Activated naive CD8-positive, alpha-beta T cell treated with anti-CD3 and anti-CD28 coated beads for 36 hours (primary cell): Measurements from ENCODE around the gene TTC23. TPM values are rescaled to one million over a fixed set of nuclear protein-coding genes. Genes with fewer than 3 reads are reported as not detected.
"Not testable (repeated sequence)": the region's sequence is repeated elsewhere in the genome, so short reads cannot be mapped to it uniquely, and the experiment has no call there.

ENCODE experiments used
- DNase-seq: peaks from one replicate; pipeline ENCODE4 v3.0.0; 2021
- H3K27ac Mint-ChIP-seq: one replicate; pipeline ENCODE4 v1.8.0; 2022; ENCODE audit warnings: mild to moderate bottlenecking, moderate library complexity, mixed read lengths
- H3K27me3 Mint-ChIP-seq: one replicate; pipeline ENCODE4 v1.8.0; 2022; ENCODE audit warnings: mild to moderate bottlenecking, mixed read lengths
- H3K36me3 Mint-ChIP-seq: one replicate; pipeline ENCODE4 v1.8.0; 2021; ENCODE audit warnings: mild to moderate bottlenecking, mixed read lengths
- H3K4me1 Mint-ChIP-seq: one replicate; pipeline ENCODE4 v1.8.0; 2021; ENCODE audit warnings: mixed read lengths
- H3K4me3 Mint-ChIP-seq: one replicate; pipeline ENCODE4 v1.8.0; 2022; ENCODE audit warnings: mild to moderate bottlenecking, moderate library complexity, mixed read lengths
- H3K9me3 Mint-ChIP-seq: one replicate; pipeline ENCODE4 v1.8.0; 2022; ENCODE audit warnings: mixed read lengths
- total RNA-seq, 2 experiments: library from RNA; stranded (reverse); gene quantifications; one replicate each; pipeline ENCODE4 v1.2.3, GENCODE V29; 2021

TTC23 gene
- total RNA-seq, 2 experiments from 2014 or later: 3.7 to 4.2 TPM

GRCh38 chr15:99264125-99264524, 14.7 kb upstream of the TTC23 start:
- H3K27me3 Mint-ChIP-seq: no peaks in the 10 kb centered on the region
- H3K9me3 Mint-ChIP-seq: no peaks in the 10 kb centered on the region
- no peak for DNase-seq
- no peaks in the 10 kb centered on the region for H3K36me3 Mint-ChIP-seq
- no peaks in the 10 kb centered on the region for H3K4me1 Mint-ChIP-seq
- H3K4me3 Mint-ChIP-seq: no peak overlapping the region
- no peak overlapping the region for H3K27ac Mint-ChIP-seq

GRCh38 chr15:99257107-99257750, 7.8 kb upstream of the TTC23 start:
- Mint-ChIP-seq H3K9me3 (no peaks in the 10 kb centered on the region), H3K27ac (no peak overlapping the region), H3K27me3 (no peaks in the 10 kb centered on the region), H3K4me1 (peaks cover 17% of the 10 kb centered on the region), H3K36me3 (peaks cover 13% of the 10 kb centered on the region), H3K4me3 (no peak overlapping the region)
- no peak for DNase-seq

GRCh38 chr15:99253381-99254090, 4.2 kb upstream of the TTC23 start:
- no peak for DNase-seq
- no peak overlapping the region for H3K4me3 Mint-ChIP-seq
- peaks cover 28% of the 10 kb centered on the region for H3K4me1 Mint-ChIP-seq
- peaks cover 17% of the 10 kb centered on the region for H3K36me3 Mint-ChIP-seq
- H3K27me3 Mint-ChIP-seq: no peaks in the 10 kb centered on the region
- H3K9me3 Mint-ChIP-seq: no peaks in the 10 kb centered on the region
- H3K27ac Mint-ChIP-seq: peak overlapping the region; percentile 4

- Mint-ChIP-seq H3K4me3 (peak overlapping the region; percentile 84), H3K27me3 (no peaks in the 10 kb centered on the region), H3K4me1 (peaks cover 28% of the 10 kb centered on the region), H3K36me3 (peaks cover 9% of the 10 kb centered on the region), H3K27ac (no peak overlapping the region), H3K9me3 (no peaks in the 10 kb centered on the region)
- DNase-seq: no peak
These were observed 2.9 kb upstream of the TTC23 start for GRCh38 chr15:99252326-99252725.

- peaks cover 4% of the 10 kb centered on the region for H3K36me3 Mint-ChIP-seq
- H3K27me3 Mint-ChIP-seq: no peaks in the 10 kb centered on the region
- DNase-seq: peak; percentile 96
These were observed 1.8 kb upstream of the TTC23 start, which contains the start of gene LRRC28 for GRCh38 chr15:99250857-99251841. LRRC28 (plus strand) TSS chr15:99251481; CDS start chr15:99255958, 4,477 bp downstream.

GRCh38 chr15:99250494-99250856, 1.1 kb upstream of the TTC23 start:
- Mint-ChIP-seq H3K4me1 (peaks cover 28% of the 10 kb centered on the region), H3K36me3 (peaks cover 4% of the 10 kb centered on the region), H3K27me3 (no peaks in the 10 kb centered on the region), H3K4me3 (peak overlapping the region; percentile 89), H3K27ac (peak overlapping the region; percentile 89), H3K9me3 (no peaks in the 10 kb centered on the region)
- no peak for DNase-seq

More at GRCh38 chr15:99250857-99251841, 1.8 kb upstream of the TTC23 start, which contains the start of gene LRRC28:
- Mint-ChIP-seq H3K27ac (peak within 1 kb of the TSS; percentile 89), H3K9me3 (no peaks in the 10 kb centered on the region), H3K4me1 (peaks cover 28% of the 10 kb centered on the region), H3K4me3 (peak within 1 kb of the TSS; percentile 89)

- Mint-ChIP-seq H3K27ac (no peak overlapping the region), H3K9me3 (no peaks in the 10 kb centered on the region), H3K27me3 (no peaks in the 10 kb centered on the region), H3K4me3 (peak overlapping the region; percentile 89), H3K4me1 (peaks cover 28% of the 10 kb centered on the region), H3K36me3 (peaks cover 4% of the 10 kb centered on the region)
- DNase-seq: no peak
These were observed 620 bp upstream of the TTC23 start for GRCh38 chr15:99250001-99250400.

- DNase-seq: no peak
- peaks cover 6% of the 10 kb centered on the region for H3K27me3 Mint-ChIP-seq
- peaks cover 4% of the 10 kb centered on the region for H3K36me3 Mint-ChIP-seq
- no peaks in the 10 kb centered on the region for H3K9me3 Mint-ChIP-seq
- H3K4me3 Mint-ChIP-seq: no peak overlapping the region
- H3K27ac Mint-ChIP-seq: no peak overlapping the region
- peaks cover 19% of the 10 kb centered on the region for H3K4me1 Mint-ChIP-seq
These were observed 1.2 kb downstream of the TTC23 start for GRCh38 chr15:99248000-99248715.

GRCh38 chr15:99247062-99247461, 2.3 kb downstream of the TTC23 start:
- Mint-ChIP-seq H3K4me3 (no peak overlapping the region), H3K9me3 (no peaks in the 10 kb centered on the region), H3K36me3 (peaks cover 4% of the 10 kb centered on the region), H3K27me3 (peaks cover 14% of the 10 kb centered on the region), H3K4me1 (peaks cover 9% of the 10 kb centered on the region), H3K27ac (no peak overlapping the region)
- DNase-seq: no peak

- H3K4me1 Mint-ChIP-seq: peaks cover 10% of the 10 kb centered on the region
- H3K4me3 Mint-ChIP-seq: no peak overlapping the region
- no peak for DNase-seq
- no peaks in the 10 kb centered on the region for H3K9me3 Mint-ChIP-seq
- peaks cover 30% of the 10 kb centered on the region for H3K27me3 Mint-ChIP-seq
- no peak overlapping the region for H3K27ac Mint-ChIP-seq
- H3K36me3 Mint-ChIP-seq: peaks cover 3% of the 10 kb centered on the region
These were observed 5.1 kb downstream of the TTC23 start for GRCh38 chr15:99244306-99244705.

- peaks cover 34% of the 10 kb centered on the region for H3K27me3 Mint-ChIP-seq
- H3K27ac Mint-ChIP-seq: no peak overlapping the region
- DNase-seq: no peak
- H3K9me3 Mint-ChIP-seq: no peaks in the 10 kb centered on the region
- H3K36me3 Mint-ChIP-seq: peaks cover 6% of the 10 kb centered on the region
- H3K4me1 Mint-ChIP-seq: peaks cover 10% of the 10 kb centered on the region
- H3K4me3 Mint-ChIP-seq: no peak overlapping the region
These were observed 7.6 kb downstream of the TTC23 start for GRCh38 chr15:99241752-99242151.

GRCh38 chr15:99239545-99240198, 9.7 kb downstream of the TTC23 start:
- Mint-ChIP-seq H3K27me3 (peaks cover 41% of the 10 kb centered on the region), H3K27ac (peak overlapping the region; percentile 31), H3K4me1 (peaks cover 10% of the 10 kb centered on the region), H3K36me3 (peaks cover 6% of the 10 kb centered on the region), H3K4me3 (no peak overlapping the region), H3K9me3 (no peaks in the 10 kb centered on the region)
- DNase-seq: peak; percentile 26

- DNase-seq: no peak
- peaks cover 44% of the 10 kb centered on the region for H3K27me3 Mint-ChIP-seq
- no peak overlapping the region for H3K4me3 Mint-ChIP-seq
- H3K27ac Mint-ChIP-seq: no peak overlapping the region
- H3K4me1 Mint-ChIP-seq: peaks cover 10% of the 10 kb centered on the region
- peaks cover 6% of the 10 kb centered on the region for H3K36me3 Mint-ChIP-seq
- H3K9me3 Mint-ChIP-seq: no peaks in the 10 kb centered on the region
These were observed 10.5 kb downstream of the TTC23 start for GRCh38 chr15:99238849-99239248.

GRCh38 chr15:99234160-99234559, 15.2 kb downstream of the TTC23 start:
- DNase-seq, H3K27ac Mint-ChIP-seq, H3K4me1 Mint-ChIP-seq, H3K4me3 Mint-ChIP-seq, H3K36me3 Mint-ChIP-seq, H3K9me3 Mint-ChIP-seq: not testable (repeated sequence)
- peaks cover 25% of the 10 kb centered on the region for H3K27me3 Mint-ChIP-seq
